HG02981 (cell line): Measurements from ENCODE around the gene FKBP4.
"Not testable (repeated sequence)": the region's sequence is repeated elsewhere in the genome, so short reads cannot be mapped to it uniquely, and the experiment has no call there.

Experiments used
- ATAC-seq: cut with Tn5 transposase; IDR thresholded peaks from one replicate; pipeline ENCODE4 v1.9.1; 2021; ENCODE audit warnings: mild to moderate bottlenecking, moderate library complexity; ENCODE audit not compliant: unreplicated experiment

Gene FKBP4, protein sequence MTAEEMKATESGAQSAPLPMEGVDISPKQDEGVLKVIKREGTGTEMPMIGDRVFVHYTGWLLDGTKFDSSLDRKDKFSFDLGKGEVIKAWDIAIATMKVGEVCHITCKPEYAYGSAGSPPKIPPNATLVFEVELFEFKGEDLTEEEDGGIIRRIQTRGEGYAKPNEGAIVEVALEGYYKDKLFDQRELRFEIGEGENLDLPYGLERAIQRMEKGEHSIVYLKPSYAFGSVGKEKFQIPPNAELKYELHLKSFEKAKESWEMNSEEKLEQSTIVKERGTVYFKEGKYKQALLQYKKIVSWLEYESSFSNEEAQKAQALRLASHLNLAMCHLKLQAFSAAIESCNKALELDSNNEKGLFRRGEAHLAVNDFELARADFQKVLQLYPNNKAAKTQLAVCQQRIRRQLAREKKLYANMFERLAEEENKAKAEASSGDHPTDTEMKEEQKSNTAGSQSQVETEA

GRCh38 chr12:2794736-2795289, at the start of gene FKBP4:
TSS of gene FKBP4 (plus strand) at chr12:2794970. CDS start at chr12:2795140, 170 bp downstream.
- peak; percentile 74 for ATAC-seq

GRCh38 chr12:2745655-2746054, 49.1 kb upstream of the FKBP4 start:
- ATAC-seq = no peak

DNA sequence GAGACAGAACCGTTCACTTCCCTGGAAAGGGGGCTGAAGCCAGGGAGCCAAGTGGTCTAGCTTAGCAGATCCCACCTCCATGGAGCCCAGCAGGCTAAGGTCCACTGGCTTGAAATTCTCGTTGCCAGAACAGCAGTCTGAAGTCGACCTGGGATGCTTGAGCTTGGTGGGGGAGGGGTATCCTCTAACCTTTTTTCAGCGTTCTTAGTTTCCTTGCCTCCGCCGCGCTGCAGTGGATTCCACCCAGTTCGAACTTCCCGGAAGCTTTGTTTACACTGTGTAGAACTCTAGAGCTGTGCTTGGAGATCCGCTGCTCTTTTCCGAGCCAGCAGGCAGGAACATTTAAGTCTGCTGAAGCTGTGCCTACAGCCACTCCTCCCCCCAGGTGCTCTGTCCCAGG, 45.2 kb upstream of the FKBP4 start:
- no peak for ATAC-seq

- ATAC-seq = no peak
Measured at GRCh38 chr12:2750185-2750584, 44.6 kb upstream of the FKBP4 start.

GRCh38 chr12:2751230-2751629, 43.5 kb upstream of the FKBP4 start:
- no peak for ATAC-seq

DNA sequence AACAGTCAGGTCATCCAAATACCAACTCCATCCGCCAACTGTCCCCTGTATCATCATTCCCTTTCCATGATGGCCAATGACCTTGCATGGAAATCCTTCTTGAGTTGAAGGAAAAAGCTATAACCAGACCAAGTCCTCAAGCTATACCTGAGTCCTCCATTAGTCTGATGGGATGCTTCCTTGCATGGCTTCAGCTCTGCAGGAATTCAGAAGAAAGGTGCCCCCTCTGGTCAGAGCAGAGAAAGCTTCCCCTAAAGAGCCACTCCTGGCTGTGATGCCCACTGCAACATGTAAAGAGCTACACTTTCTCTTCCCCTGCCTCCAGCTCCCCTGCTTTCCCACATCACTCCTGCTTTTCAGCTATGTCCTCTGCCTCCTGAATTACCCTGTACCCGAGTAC, 43.1 kb upstream of the FKBP4 start:
- no peak for ATAC-seq

GRCh38 chr12:2752676-2753371, 41.9 kb upstream of the FKBP4 start:
- no peak for ATAC-seq

DNA sequence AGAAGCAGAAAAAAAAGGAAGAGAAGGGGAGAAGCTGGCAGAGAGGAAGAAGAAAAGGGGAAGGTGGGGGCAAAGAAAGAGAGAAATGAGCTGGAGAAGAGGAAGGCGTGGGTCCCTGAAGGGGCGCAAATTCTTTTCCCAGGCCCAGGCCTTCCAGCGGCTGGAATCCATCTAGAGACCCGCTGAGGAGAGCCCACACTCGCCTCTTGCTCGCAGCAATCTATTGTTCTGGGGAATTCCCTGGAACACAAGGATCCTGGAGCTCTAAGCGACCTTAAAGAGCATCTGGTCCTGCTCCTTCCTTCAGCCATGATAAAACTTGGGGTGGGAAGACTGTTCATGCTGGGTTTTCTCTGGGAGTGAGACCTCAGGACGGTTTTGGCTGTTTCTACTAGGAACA, 41.2 kb upstream of the FKBP4 start:
- no peak for ATAC-seq

DNA sequence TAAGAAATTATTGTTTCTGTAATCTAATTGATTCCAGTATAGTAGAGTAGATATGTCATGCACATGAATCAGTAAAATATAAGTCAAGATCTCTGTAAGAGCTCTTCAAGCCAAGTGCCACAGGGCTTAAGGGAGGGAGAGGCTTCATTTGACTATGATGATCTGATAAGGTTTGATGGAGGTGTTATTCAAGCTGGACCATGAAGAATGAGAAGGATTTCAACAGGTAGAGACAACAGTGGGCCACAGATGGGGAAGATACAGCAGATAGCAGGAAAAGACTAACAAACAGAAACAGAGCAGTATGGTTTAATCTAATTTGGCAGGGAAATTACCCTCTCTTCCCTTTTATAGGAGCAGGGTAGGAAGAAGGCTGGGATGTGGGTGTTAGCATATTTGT, 40.6 kb upstream of the FKBP4 start:
- no peak for ATAC-seq

DNA sequence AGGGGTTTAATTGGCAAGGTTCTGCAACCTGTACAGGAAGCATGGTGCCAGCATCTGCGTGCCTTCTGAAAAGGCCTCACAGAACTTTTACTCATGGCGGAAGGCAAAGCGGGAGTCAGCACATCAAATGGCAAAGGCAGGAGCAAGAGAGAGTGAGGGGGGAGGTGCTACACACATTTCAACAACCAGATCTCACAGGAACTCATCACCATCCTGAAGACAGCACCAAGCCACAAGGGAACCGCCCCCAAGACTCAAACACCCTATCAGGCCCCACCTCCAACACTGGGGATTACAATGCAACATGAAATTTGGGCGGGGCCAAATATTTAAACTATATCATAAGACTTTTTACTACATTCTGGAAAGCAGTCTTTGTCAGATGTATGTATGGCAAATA, 38.0 kb upstream of the FKBP4 start:
- no peak for ATAC-seq

DNA sequence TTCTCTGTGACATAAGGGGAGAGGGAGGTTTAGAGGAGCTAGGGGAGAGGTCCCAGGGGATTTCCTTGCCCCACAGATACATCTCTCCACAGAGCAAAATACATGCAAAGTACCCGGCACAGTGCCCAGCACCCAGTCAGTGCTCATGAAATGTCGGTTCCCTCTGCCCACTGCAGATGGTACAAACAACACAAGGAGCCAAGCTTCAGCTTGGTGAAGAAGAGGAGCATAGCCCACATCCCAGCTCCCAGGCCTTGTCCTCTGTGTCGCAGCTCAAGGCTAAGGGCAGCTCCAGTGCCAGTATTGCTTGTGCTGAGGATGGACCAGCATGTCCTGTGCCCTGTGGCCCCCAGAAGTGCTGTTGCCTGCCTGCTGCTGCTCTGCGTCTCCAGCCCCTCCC, 35.0 kb upstream of the FKBP4 start:
- ATAC-seq = no peak

- no peak for ATAC-seq
Measured at GRCh38 chr12:2764398-2764797, 30.4 kb upstream of the FKBP4 start.

- no peak for ATAC-seq
Measured at GRCh38 chr12:2765052-2765451, 29.7 kb upstream of the FKBP4 start.

DNA sequence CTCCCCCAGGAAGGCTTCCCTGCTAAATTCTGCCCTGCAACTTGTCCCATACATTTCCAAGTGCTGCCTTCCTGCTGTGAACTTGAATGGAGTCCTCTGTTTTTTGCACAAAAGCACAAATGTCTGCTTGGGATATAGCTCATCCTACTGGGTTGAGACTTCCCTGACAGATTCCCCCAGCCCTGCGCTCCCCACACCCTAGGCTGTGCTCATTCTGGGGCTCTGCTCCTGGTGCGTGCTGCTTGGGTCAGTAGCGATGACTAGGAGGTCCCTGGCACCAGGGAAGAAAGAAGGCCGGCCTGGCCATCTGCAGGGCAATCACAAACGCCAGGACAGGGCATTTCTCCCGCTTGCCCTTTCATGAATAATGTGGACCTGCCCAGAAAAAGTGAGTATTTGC, 29.2 kb upstream of the FKBP4 start:
- no peak for ATAC-seq

GRCh38 chr12:2768224-2768961, 26.4 kb upstream of the FKBP4 start:
- no peak for ATAC-seq

DNA sequence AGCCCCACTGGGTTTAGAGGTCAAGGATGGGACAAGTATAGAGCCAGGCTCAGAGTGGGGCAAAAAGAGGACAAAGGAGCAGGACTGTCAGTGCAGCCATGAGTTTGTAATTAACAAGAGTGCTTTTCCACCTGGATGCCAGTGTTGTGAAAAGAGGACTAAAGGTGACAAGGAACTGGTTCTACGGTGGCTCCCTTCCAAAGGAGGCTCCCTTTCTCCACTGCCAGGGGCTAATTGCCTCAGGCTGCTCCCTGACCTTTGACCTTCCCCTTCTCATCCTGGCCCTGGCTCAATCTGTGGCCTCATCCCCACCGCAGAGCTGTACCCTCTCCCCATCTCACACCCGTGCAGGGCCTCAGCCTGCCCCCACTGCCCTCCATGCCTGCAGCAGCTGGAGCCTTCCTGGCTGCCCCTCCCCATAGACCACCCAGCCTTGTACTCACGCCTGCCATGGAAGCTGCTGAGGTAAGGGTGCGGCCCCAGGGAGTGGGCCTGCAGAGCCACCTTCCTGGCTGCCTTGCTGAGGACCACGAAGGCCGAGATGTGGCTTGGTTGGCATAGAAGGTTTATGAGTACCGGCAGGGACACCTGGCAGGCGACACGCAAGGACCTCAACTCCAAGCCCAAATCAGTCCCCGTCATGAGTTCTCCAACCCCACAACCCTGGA, 24.8 kb upstream of the FKBP4 start:
- no peak for ATAC-seq

- not testable (repeated sequence) for ATAC-seq
Measured at GRCh38 chr12:2770544-2770943, 24.2 kb upstream of the FKBP4 start.

- no peak for ATAC-seq
Measured at GRCh38 chr12:2772370-2772769, 22.4 kb upstream of the FKBP4 start.

DNA sequence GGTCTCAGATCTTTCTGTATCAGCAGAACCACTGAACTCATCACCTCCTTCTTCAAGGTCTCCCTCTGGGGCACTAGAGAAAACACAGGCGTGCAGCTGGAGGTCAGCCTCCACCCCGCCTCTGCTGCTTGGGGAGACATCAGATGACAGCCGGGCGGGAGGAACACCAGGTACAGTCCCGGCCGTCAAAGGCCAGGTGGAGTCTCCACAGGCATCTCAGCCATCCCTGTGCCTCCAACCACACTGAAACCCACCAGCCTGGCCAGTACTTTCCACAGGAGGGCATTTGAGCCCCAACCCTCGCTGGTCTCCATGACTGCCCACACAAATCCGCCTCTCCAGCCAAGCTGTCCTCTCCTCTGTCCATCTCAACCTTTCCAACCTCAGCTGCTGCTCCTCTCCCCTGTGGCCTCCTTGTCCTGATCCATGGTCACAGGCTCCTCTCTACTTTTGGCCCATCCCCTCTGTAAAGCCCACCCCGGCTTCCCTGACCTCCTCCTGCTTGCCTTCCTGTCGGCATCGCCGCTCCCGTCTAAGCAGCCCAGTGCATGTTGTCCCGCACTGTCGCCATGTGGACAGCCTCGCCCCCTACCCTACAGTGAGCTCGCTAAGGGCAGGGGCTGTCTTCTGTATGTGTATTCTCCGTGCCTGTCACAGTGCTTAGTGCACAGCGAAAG, 21.4 kb upstream of the FKBP4 start:
- no peak for ATAC-seq

- ATAC-seq = no peak
Measured at GRCh38 chr12:2775431-2775830, 19.3 kb upstream of the FKBP4 start.
